H1 (cell line): ENCODE measurements around the gene FIG4. TPM values are rescaled to one million over a fixed set of nuclear protein-coding genes. Genes with fewer than 3 reads are reported as not detected.

Experiments
- CTCF ChIA-PET: fragments of 300-600 bp; sonication (Branson Sonifier 250); formaldehyde crosslinking; loops from one replicate; lab custom pipeline; 2021; ENCODE audit not compliant: partially characterized antibody; lab: Charles Lee
- POLR2A ChIA-PET: fragments of 300-600 bp; sonication (Branson Sonifier 250); formaldehyde crosslinking; loops from one replicate; lab custom pipeline; 2021; ENCODE audit warnings: inconsistent platforms; ENCODE audit not compliant: partially characterized antibody; lab: Charles Lee
- DNase-seq, 2 experiments: peaks; one replicate each; pipeline versions ENCODE4 v3.0.0 to v3.0.0-alpha.2; 2010 to 2022; ENCODE audit warnings: low spot score in 2 of 2, low read depth in 1 of 2, mixed read lengths in 1 of 2
- FAIRE-seq: peaks from 2 replicates; lab custom pipeline; 2011; peaks lifted over from hg19 to GRCh38; lab: Jason Lieb, UNC
- H2AFZ ChIP-seq: 2 replicates; pipeline ENCODE4 v1.8.1; 2012; ENCODE audit warnings: low read length, inconsistent platforms
- H2AK5ac ChIP-seq: 2 replicates; pipeline ENCODE4 v1.6.1; 2013; ENCODE audit warnings: low read depth, low read length
- H2BK120ac ChIP-seq: replicated peaks from 2 replicates; pipeline ENCODE3; 2013; ENCODE audit warnings: low read depth, low read length, inconsistent platforms
- H2BK12ac ChIP-seq: 2 replicates; pipeline ENCODE4 v1.6.1; 2013; ENCODE audit warnings: low read depth, low read length
- H2BK15ac ChIP-seq: 2 replicates; pipeline ENCODE4 v1.6.1; 2013; ENCODE audit warnings: low read length
- H2BK20ac ChIP-seq: 2 replicates; pipeline ENCODE4 v1.6.1; 2013; ENCODE audit warnings: low read length
- H2BK5ac ChIP-seq: 2 replicates; pipeline ENCODE4 v1.6.1; 2013; ENCODE audit warnings: low read depth, low read length
- H3K14ac ChIP-seq: 2 replicates; pipeline ENCODE4 v1.6.1; 2013; ENCODE audit warnings: inconsistent platforms; ENCODE audit not compliant: insufficient read length
- H3K18ac ChIP-seq: 2 replicates; pipeline ENCODE4 v1.6.1; 2013; ENCODE audit warnings: low read length; ENCODE audit errors: extremely low read depth
- H3K23ac ChIP-seq: 2 replicates; pipeline ENCODE4 v1.6.1; 2013; ENCODE audit warnings: inconsistent platforms; ENCODE audit not compliant: insufficient read length
- H3K23me2 ChIP-seq: 2 replicates; pipeline ENCODE4 v1.6.1; 2013; ENCODE audit warnings: low read depth, low read length
- H3K27ac ChIP-seq: 2 replicates; pipeline ENCODE4 v1.6.1; 2011; ENCODE audit warnings: low read depth, low read length, inconsistent platforms
- H3K27me3 ChIP-seq, 4 experiments: replicated peaks in 1 of 4; 1 replicate in 1 of 4; 2 replicates in 3 of 4; pipeline versions ENCODE4 v1.6.1 to v1.8.1; 2011 to 2013; ENCODE audit warnings: low read length in 3 of 4, mild to moderate bottlenecking in 3 of 4, inconsistent platforms in 2 of 4, mixed read lengths in 2 of 4, moderate library complexity in 1 of 4; ENCODE audit not compliant: control insufficient read depth in 3 of 4, insufficient read depth in 3 of 4; ENCODE audit errors: extremely low read depth in 1 of 4
- H3K36me3 ChIP-seq, 4 experiments: 2 replicates each; pipeline versions ENCODE4 v1.6.1 to v1.8.1; 2011 to 2013; ENCODE audit warnings: mild to moderate bottlenecking in 4 of 4, low read length in 3 of 4, moderate library complexity in 2 of 4, control low read depth in 1 of 4, inconsistent platforms in 1 of 4; ENCODE audit not compliant: insufficient read depth in 4 of 4, control insufficient read depth in 2 of 4
- H3K4ac ChIP-seq: replicated peaks from 2 replicates; pipeline ENCODE3; 2013; ENCODE audit warnings: low read length, low read depth, mixed read lengths, inconsistent platforms; ENCODE audit not compliant: insufficient read length
- H3K4me1 ChIP-seq, 4 experiments: replicated peaks in 1 of 4; 1 replicate in 1 of 4; 2 replicates in 3 of 4; pipeline versions ENCODE4 v1.6.1 to v1.8.1; 2011 to 2013; ENCODE audit warnings: low read length in 3 of 4, inconsistent platforms in 2 of 4, mixed read lengths in 1 of 4; ENCODE audit not compliant: insufficient read depth in 4 of 4, control insufficient read depth in 3 of 4
- H3K4me2 ChIP-seq, 2 experiments: 2 replicates each; pipeline versions ENCODE4 v1.6.1 to v1.8.1; 2011 to 2013; ENCODE audit warnings: low read depth in 2 of 2, low read length in 2 of 2, control low read depth in 1 of 2, inconsistent platforms in 1 of 2, mild to moderate bottlenecking in 1 of 2; ENCODE audit not compliant: insufficient read depth in 1 of 2
- H3K4me3 ChIP-seq, 4 experiments: fragments of 200-600, 300-600 bp in 1 of 4; sonication (generic), shearing (Covaris generic), sonication (Bioruptor Twin) in 1 of 4; 2 replicates each; pipeline versions ENCODE4 v1.5.1 to v1.8.1; 2011 to 2016; ENCODE audit warnings: low read length in 4 of 4, low read depth in 3 of 4, control low read depth in 2 of 4, inconsistent platforms in 2 of 4, mild to moderate bottlenecking in 2 of 4, mixed read lengths in 1 of 4, moderate library complexity in 1 of 4; ENCODE audit not compliant: insufficient read depth in 2 of 4; ENCODE audit errors: extremely low read depth in 1 of 4
- H3K56ac ChIP-seq: replicated peaks from 2 replicates; pipeline ENCODE3; 2013; ENCODE audit warnings: low read depth, mild to moderate bottlenecking, mixed read lengths, low read length, inconsistent platforms; ENCODE audit not compliant: insufficient read length
- H3K79me1 ChIP-seq: 2 replicates; pipeline ENCODE4 v1.6.1; 2013; ENCODE audit warnings: low read depth, low read length, control low read depth
- H3K79me2 ChIP-seq, 2 experiments: 2 replicates each; pipeline versions ENCODE4 v1.6.1 to v1.8.1; 2012 to 2013; ENCODE audit warnings: low read length in 2 of 2, mild to moderate bottlenecking in 2 of 2, inconsistent platforms in 1 of 2; ENCODE audit not compliant: insufficient read depth in 2 of 2, control insufficient read depth in 1 of 2
- H3K9ac ChIP-seq, 4 experiments: replicated peaks in 1 of 4; 1 replicate in 1 of 4; 2 replicates in 3 of 4; pipeline versions ENCODE4 v1.6.1 to v1.8.1; 2011 to 2013; ENCODE audit warnings: low read depth in 3 of 4, low read length in 3 of 4, control low read depth in 2 of 4, mild to moderate bottlenecking in 2 of 4, moderate library complexity in 2 of 4, inconsistent platforms in 1 of 4; ENCODE audit errors: extremely low read depth in 1 of 4
- H3K9me3 ChIP-seq, 2 experiments: 2 replicates each; pipeline versions ENCODE4 v1.6.1 to v1.8.1; 2012 to 2013; ENCODE audit warnings: mild to moderate bottlenecking in 2 of 2, moderate library complexity in 2 of 2, control low read depth in 1 of 2, inconsistent platforms in 1 of 2, low read depth in 1 of 2, low read length in 1 of 2, mixed read lengths in 1 of 2; ENCODE audit not compliant: insufficient read depth in 2 of 2
- H4K20me1 ChIP-seq, 2 experiments: replicated peaks in 1 of 2; 2 replicates each; pipeline versions ENCODE3 to v1.8.1; 2011 to 2013; ENCODE audit warnings: inconsistent platforms in 2 of 2, low read length in 2 of 2, mild to moderate bottlenecking in 1 of 2; ENCODE audit not compliant: insufficient read depth in 2 of 2, control insufficient read depth in 1 of 2
- H4K5ac ChIP-seq: 2 replicates; pipeline ENCODE4 v1.6.1; 2013; ENCODE audit warnings: low read length, low read depth, mixed read lengths, inconsistent platforms; ENCODE audit not compliant: insufficient read length
- H4K8ac ChIP-seq: 2 replicates; pipeline ENCODE4 v1.8.0; 2013; ENCODE audit warnings: mild to moderate bottlenecking, moderate library complexity, low read length, inconsistent platforms; ENCODE audit not compliant: insufficient read depth; ENCODE audit errors: extremely low read depth
- H4K91ac ChIP-seq: replicated peaks from 2 replicates; pipeline ENCODE3; 2013; ENCODE audit warnings: low read length, mixed read lengths, inconsistent platforms; ENCODE audit not compliant: insufficient read length
- EP300 ChIP-seq, 2 experiments: IDR thresholded peaks; 1 replicate in 1 of 2; 2 replicates in 1 of 2; pipeline ENCODE4 v1.6.1; 2011 to 2012; ENCODE audit warnings: low read depth in 2 of 2, low read length in 2 of 2, mild to moderate bottlenecking in 2 of 2, borderline replicate concordance in 1 of 2, inconsistent platforms in 1 of 2, moderate library complexity in 1 of 2
- GABPA ChIP-seq: IDR thresholded peaks from 2 replicates; pipeline ENCODE4 v1.6.1; 2011; ENCODE audit warnings: mild to moderate bottlenecking, low read length, moderate library complexity, borderline replicate concordance; ENCODE audit not compliant: insufficient read depth
- HDAC2 ChIP-seq, 2 experiments: fragments of 300-600 bp in 1 of 2; sonication (generic) in 1 of 2; IDR thresholded peaks; 2 replicates each; pipeline ENCODE4 v1.6.1; 2011 to 2012; ENCODE audit warnings: low read depth in 2 of 2, low read length in 2 of 2, mild to moderate bottlenecking in 2 of 2, moderate library complexity in 2 of 2, borderline replicate concordance in 1 of 2, inconsistent platforms in 1 of 2
- HDAC6 ChIP-seq: IDR thresholded peaks from one replicate; pipeline ENCODE4 v1.7.1; 2012; ENCODE audit warnings: low read depth, mild to moderate bottlenecking, inconsistent platforms, low read length, moderate library complexity
- POLR2AphosphoS5 ChIP-seq: IDR thresholded peaks from 2 replicates; pipeline ENCODE4 v1.6.1; 2011; ENCODE audit warnings: low read depth, low read length
- RBBP5 ChIP-seq: IDR thresholded peaks from 2 replicates; pipeline ENCODE4 v1.7.1; 2012; ENCODE audit warnings: low read depth, mild to moderate bottlenecking, inconsistent platforms, low read length, moderate library complexity, borderline replicate concordance
- SP4 ChIP-seq: IDR thresholded peaks from 2 replicates; pipeline ENCODE4 v1.6.1; 2012; ENCODE audit warnings: low read length, inconsistent platforms
- ZNF274 ChIP-seq: IDR thresholded peaks from 2 replicates; pipeline ENCODE4 v1.7.0; 2012; ENCODE audit warnings: low read length, borderline replicate concordance; ENCODE audit errors: extremely low read depth
- WGBS, 2 experiments: shearing (Covaris generic) in 1 of 2; methylation state at CpG; one replicate each; pipeline versions ENCODE4 v1.1.6 to v1.1.7; 2013 to 2015; ENCODE audit warnings: low lambda C conversion rate in 2 of 2, mixed read lengths in 2 of 2, inconsistent platforms in 1 of 2, low coverage in 1 of 2, missing lambda C conversion rate in 1 of 2; ENCODE audit not compliant: insufficient replicate concordance in 2 of 2, insufficient coverage in 1 of 2, insufficient read length in 1 of 2; ENCODE audit errors: extremely low coverage in 1 of 2, missing lambda C conversion rate in 1 of 2; 5-methylcytosine and 5-hydroxymethylcytosine counted together
- polyA plus RNA-seq, 7 experiments: library from polyadenylated mRNA; depleted of rRNA in 3 of 7; stranded (reverse) in 5 of 7; unstranded in 2 of 7; fragments of >200 nt in 5 of 7; fragments of 200-250 nt in 2 of 7; gene quantifications; 1 replicate in 5 of 7; 2 replicates in 1 of 7; 4 replicates in 1 of 7; pipeline versions ENCODE4 v1.2.1 to v1.2.3, GENCODE V29; 2011 to 2013; ENCODE audit warnings: missing spikeins in 2 of 7, mixed read lengths in 2 of 7
- total RNA-seq: library from RNA; stranded (reverse); fragmentation: NEBNext Ultra II Directional; extraction: Animal tissue kit (Norgen Biotek cat#: 25700); gene quantifications from 2 replicates; pipeline ENCODE4 v1.2.1, GENCODE V29; 2021

The FIG4 gene
- total and polyA plus RNA-seq, 2 of the 8 experiments (the other 6 are each of a cell fraction or from before 2014, with no cell fraction given): 11.8 to 21.9 TPM

DNA sequence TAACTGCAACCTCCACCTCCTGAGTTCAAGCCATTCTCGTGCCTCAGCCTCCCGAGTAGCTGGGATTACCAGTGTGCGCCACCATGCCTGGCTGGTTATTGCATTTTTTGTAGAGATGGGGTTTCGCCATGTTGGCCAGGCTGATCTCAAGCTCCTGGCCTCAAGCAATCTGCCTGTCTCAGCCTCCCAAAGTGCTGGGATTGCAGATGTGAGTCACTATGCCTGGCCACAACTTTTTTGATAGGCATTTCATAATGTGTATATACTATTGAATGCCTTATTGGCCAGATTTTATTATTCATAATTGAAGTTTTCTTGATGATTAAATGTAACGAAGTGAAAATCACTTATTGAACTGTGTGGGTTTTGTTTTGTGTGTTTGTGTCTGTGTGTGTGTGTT lies 27.9 kb downstream of the FIG4 start:
- Histone ChIP-seq H4K20me1 (peaks cover 0 to 2% of the 10 kb centered on the region in 2 experiments), H3K56ac (no peak overlapping the region), H3K9me3 (no peaks in the 10 kb centered on the region), H4K5ac (no peak overlapping the region), H4K91ac (no peak overlapping the region), H3K27ac (no peak overlapping the region), H2BK5ac (no peak overlapping the region), H3K36me3 (no peaks in the 10 kb centered on the region; a peak in 1 of 8 replicates), H4K8ac (no peak overlapping the region), H3K27me3 (peaks cover 0 to 1% (median 0%) of the 10 kb centered on the region in 4 experiments; a peak in 1 of 7 replicates), H3K4ac (no peak overlapping the region), H3K4me1 (no peaks in the 10 kb centered on the region), H2BK120ac (no peak overlapping the region), H3K14ac (no peak overlapping the region), H2BK15ac (no peak overlapping the region), H3K23ac (no peak overlapping the region), H3K23me2 (no peaks in the 10 kb centered on the region), H3K4me2 (no peak overlapping the region), H3K79me1 (no peaks in the 10 kb centered on the region; the same call in none of the 2 replicates), H2AFZ (no peak overlapping the region), H3K4me3 (no peak overlapping the region), H2AK5ac (no peak overlapping the region), H2BK12ac (no peak overlapping the region), H2BK20ac (no peak overlapping the region), H3K79me2 (no peaks in the 10 kb centered on the region; a peak in 1 of 4 replicates), H3K18ac (no peak overlapping the region), H3K9ac (no peak overlapping the region)
- no peak for FAIRE-seq
- CTCF ChIA-PET: interaction anchor here (0.6 to 1.8 kb wide), 5 partner anchors 14 to 282 kb away, joined by 3 to 10 read pairs (median 3); no protein-coding TSS in a partner anchor
- DNase-seq: no peak
- POLR2A ChIA-PET: interaction anchor here (0.6 kb wide), 1 partner anchor 1715 kb away, joined by 3 read pairs; no protein-coding TSS in a partner anchor
- 83% methylated on average over 5 of the region's 5 CpGs; no CpG with 5 or more reads in 1 of the 2 experiments for WGBS, 2 experiments
- TF ChIP-seq SP4 (no peak), ZNF274 (no peak), HDAC2 (IDR thresholded peaks at IDR 0.05; ENCODE audit: borderline replicate concordance in 1 of 2, low read depth in 2 of 2, low read length in 2 of 2) (no peak), HDAC6 (no peak), RBBP5 (no peak), GABPA (no peak), POLR2AphosphoS5 (no peak), EP300 (IDR thresholded peaks at IDR 0.05; ENCODE audit: borderline replicate concordance in 1 of 2, low read depth in 2 of 2, low read length in 2 of 2) (no peak)
